ENCODE data around the gene GRHL1. TPM values are rescaled to one million over a fixed set of nuclear protein-coding genes. Genes with fewer than 3 reads are reported as not detected.

GRHL1 gene
- total and polyA plus RNA-seq, 9 of the 15 experiments (the other 6 are each of a cell fraction or from before 2014, with no cell fraction given): 1.7 to 6.1 (median 4.7) TPM

DNA sequence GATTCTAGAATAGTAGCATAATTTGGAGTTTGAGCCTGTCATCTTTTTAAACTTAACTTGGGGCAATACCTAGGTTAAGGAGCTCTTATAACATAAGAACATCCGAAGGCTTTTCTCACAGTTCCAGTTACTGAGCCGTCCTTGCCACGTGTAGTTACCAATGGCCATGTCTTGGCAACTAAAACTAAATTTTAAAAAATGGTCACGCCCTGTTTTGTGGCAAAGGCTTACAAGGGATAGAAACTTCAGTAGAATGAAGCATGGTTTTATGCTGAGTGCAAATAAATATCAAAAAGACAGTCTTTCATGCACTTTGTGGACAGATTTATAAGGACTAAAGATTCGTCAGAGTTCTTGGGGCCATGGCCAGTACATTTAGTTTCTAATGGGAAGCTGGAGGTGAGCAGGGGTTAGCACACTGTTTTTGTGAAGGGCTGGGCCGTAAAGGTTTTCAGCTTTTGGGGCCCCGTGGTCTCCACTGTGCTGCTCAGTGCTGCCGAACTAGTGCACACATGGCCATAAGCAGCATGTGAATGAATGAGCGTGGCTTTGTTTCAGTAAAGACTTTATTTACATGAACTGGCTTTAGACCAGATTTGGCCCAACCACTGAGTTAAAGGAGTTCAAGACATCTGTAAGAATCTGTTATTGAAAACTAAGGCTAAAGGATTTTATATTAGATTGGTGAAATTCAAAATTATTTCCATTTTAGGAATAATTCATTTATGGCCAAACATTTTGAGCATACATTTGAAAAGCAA lies 41.1 kb downstream of the GRHL1 start (continued):
- TF ChIP-seq, protein P1, sequence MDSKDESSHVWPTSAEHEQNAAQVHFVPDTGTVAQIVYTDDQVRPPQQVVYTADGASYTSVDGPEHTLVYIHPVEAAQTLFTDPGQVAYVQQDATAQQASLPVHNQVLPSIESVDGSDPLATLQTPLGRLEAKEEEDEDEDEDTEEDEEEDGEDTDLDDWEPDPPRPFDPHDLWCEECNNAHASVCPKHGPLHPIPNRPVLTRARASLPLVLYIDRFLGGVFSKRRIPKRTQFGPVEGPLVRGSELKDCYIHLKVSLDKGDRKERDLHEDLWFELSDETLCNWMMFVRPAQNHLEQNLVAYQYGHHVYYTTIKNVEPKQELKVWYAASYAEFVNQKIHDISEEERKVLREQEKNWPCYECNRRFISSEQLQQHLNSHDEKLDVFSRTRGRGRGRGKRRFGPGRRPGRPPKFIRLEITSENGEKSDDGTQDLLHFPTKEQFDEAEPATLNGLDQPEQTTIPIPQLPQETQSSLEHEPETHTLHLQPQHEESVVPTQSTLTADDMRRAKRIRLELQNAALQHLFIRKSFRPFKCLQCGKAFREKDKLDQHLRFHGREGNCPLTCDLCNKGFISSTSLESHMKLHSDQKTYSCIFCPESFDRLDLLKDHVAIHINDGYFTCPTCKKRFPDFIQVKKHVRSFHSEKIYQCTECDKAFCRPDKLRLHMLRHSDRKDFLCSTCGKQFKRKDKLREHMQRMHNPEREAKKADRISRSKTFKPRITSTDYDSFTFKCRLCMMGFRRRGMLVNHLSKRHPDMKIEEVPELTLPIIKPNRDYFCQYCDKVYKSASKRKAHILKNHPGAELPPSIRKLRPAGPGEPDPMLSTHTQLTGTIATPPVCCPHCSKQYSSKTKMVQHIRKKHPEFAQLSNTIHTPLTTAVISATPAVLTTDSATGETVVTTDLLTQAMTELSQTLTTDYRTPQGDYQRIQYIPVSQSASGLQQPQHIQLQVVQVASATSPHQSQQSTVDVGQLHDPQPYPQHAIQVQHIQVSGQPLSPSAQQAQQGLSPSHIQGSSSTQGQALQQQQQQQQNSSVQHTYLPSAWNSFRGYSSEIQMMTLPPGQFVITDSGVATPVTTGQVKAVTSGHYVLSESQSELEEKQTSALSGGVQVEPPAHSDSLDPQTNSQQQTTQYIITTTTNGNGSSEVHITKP (IDR thresholded peaks at IDR 0.05; ENCODE audit: partially characterized antibody): no peak

DNA sequence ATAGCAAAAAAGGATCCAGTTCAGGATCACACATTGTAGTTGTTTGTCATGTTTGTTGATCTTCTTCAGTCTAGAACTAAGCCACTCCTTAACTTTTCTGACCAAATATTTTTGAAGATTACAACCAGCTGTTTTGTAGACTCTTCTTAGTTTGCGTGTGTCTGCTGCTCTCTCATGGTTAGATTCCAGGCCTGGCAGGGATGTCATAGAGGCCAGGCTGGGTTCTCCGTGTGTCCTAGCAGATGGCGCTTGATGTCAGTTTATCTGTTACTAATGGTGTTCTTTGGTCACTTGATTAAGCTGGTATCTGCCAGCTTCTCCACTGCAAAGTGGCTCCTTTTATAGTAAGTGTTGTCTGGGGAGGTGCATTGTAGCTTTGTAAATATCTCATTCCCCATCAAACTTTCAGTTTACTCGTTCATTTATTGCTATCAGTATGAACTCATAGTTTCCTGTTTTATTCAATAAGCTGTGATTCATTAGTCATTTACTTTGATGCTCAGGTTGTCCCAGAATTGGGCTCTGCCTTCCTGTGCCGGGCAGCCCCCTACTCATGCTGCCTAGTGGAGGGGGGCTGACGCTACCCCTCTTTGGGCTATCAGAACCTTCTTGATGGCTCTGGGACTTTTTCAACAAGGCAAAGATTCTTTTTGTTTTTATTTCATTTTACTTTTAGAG lies 42.1 kb downstream of the GRHL1 start:
- no peaks in the 10 kb centered on the region for H3K9me1 ChIP-seq (ENCODE audit: control insufficient read depth, insufficient read depth, low read length)
- H3K79me2 ChIP-seq (ENCODE audit: control insufficient read depth, insufficient read depth, low read length): no peaks in the 10 kb centered on the region
- no TSS peak for BruUV-seq (replicated peaks)
- H2AFZ ChIP-seq (ENCODE audit: low read depth, low read length): no peak overlapping the region
- H3K4me2 ChIP-seq (ENCODE audit: insufficient read depth, low read length): no peak overlapping the region
- DNase-seq (ENCODE audit: extremely low read depth in 1 of 4, low spot score in 3 of 4) (no peak), FAIRE-seq (no peak), ATAC-seq (no peak)
- in situ Hi-C loops (cut with MboI): no loop called here
- H3K9me3 ChIP-seq (replicated peaks; ENCODE audit: control insufficient read depth, insufficient read depth, low read depth, low read length): no peaks in the 10 kb centered on the region
- H3K27ac ChIP-seq (ENCODE audit: extremely low read depth, low read depth, low read length): no peak overlapping the region
- H3K27me3 ChIP-seq (ENCODE audit: control insufficient read depth in 2 of 2, insufficient read depth in 2 of 2, low read length in 2 of 2): no peaks in the 10 kb centered on the region
- intact Hi-C loops (cut with micrococcal nuclease): no loop called here
- H3K9ac ChIP-seq (ENCODE audit: insufficient read depth in 1 of 2, low read depth in 2 of 2, low read length in 2 of 2): no peak overlapping the region
- POLR2A ChIA-PET: interaction anchor here (2.2 kb wide), 1 partner anchor 9 kb away, joined by 6 read pairs; no protein-coding TSS in a partner anchor
- peaks cover 5% of the 10 kb centered on the region; the same call in 1 of the 3 replicates for H3K36me3 ChIP-seq (ENCODE audit: control insufficient read depth, insufficient read depth, low read length)
- H3K4me3 ChIP-seq: no peak overlapping the region
- CTCF ChIA-PET (ENCODE audit: low intra/inter-chr PET ratio): no interaction called here
- WGBS (ENCODE audit: insufficient coverage, low coverage, missing lambda C conversion rate): 66% methylated on average over 6 of the region's 6 CpGs
- H3K4me1 ChIP-seq (replicated peaks in 1 of 2; ENCODE audit: control insufficient read depth in 2 of 2, insufficient read depth in 2 of 2, low read length in 2 of 2): no peaks in the 10 kb centered on the region
- no peaks in the 10 kb centered on the region for H4K20me1 ChIP-seq (replicated peaks; ENCODE audit: control insufficient read depth, insufficient read depth, low read length)
- TF ChIP-seq, protein P2, sequence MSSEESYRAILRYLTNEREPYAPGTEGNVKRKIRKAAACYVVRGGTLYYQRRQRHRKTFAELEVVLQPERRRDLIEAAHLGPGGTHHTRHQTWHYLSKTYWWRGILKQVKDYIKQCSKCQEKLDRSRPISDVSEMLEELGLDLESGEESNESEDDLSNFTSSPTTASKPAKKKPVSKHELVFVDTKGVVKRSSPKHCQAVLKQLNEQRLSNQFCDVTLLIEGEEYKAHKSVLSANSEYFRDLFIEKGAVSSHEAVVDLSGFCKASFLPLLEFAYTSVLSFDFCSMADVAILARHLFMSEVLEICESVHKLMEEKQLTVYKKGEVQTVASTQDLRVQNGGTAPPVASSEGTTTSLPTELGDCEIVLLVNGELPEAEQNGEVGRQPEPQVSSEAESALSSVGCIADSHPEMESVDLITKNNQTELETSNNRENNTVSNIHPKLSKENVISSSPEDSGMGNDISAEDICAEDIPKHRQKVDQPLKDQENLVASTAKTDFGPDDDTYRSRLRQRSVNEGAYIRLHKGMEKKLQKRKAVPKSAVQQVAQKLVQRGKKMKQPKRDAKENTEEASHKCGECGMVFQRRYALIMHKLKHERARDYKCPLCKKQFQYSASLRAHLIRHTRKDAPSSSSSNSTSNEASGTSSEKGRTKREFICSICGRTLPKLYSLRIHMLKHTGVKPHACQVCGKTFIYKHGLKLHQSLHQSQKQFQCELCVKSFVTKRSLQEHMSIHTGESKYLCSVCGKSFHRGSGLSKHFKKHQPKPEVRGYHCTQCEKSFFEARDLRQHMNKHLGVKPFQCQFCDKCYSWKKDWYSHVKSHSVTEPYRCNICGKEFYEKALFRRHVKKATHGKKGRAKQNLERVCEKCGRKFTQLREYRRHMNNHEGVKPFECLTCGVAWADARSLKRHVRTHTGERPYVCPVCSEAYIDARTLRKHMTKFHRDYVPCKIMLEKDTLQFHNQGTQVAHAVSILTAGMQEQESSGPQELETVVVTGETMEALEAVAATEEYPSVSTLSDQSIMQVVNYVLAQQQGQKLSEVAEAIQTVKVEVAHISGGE (CRISPR knock-in tag; IDR thresholded peaks at IDR 0.05): no peak
- TF ChIP-seq, protein P3, sequence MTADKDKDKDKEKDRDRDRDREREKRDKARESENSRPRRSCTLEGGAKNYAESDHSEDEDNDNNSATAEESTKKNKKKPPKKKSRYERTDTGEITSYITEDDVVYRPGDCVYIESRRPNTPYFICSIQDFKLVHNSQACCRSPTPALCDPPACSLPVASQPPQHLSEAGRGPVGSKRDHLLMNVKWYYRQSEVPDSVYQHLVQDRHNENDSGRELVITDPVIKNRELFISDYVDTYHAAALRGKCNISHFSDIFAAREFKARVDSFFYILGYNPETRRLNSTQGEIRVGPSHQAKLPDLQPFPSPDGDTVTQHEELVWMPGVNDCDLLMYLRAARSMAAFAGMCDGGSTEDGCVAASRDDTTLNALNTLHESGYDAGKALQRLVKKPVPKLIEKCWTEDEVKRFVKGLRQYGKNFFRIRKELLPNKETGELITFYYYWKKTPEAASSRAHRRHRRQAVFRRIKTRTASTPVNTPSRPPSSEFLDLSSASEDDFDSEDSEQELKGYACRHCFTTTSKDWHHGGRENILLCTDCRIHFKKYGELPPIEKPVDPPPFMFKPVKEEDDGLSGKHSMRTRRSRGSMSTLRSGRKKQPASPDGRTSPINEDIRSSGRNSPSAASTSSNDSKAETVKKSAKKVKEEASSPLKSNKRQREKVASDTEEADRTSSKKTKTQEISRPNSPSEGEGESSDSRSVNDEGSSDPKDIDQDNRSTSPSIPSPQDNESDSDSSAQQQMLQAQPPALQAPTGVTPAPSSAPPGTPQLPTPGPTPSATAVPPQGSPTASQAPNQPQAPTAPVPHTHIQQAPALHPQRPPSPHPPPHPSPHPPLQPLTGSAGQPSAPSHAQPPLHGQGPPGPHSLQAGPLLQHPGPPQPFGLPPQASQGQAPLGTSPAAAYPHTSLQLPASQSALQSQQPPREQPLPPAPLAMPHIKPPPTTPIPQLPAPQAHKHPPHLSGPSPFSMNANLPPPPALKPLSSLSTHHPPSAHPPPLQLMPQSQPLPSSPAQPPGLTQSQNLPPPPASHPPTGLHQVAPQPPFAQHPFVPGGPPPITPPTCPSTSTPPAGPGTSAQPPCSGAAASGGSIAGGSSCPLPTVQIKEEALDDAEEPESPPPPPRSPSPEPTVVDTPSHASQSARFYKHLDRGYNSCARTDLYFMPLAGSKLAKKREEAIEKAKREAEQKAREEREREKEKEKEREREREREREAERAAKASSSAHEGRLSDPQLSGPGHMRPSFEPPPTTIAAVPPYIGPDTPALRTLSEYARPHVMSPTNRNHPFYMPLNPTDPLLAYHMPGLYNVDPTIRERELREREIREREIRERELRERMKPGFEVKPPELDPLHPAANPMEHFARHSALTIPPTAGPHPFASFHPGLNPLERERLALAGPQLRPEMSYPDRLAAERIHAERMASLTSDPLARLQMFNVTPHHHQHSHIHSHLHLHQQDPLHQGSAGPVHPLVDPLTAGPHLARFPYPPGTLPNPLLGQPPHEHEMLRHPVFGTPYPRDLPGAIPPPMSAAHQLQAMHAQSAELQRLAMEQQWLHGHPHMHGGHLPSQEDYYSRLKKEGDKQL (CRISPR knock-in tag; IDR thresholded peaks at IDR 0.05; ENCODE audit: borderline replicate concordance): no peak

All from K562 (cell line).